Activated T-cell treated with anti-CD3 and anti-CD28 coated beads for 48 hours (primary cell): ENCODE measurements around the gene SPTBN2.
A peak's percentile ranks its signal among the peaks of the same experiment; 100 is the strongest.
"Not testable (repeated sequence)": the region's sequence is repeated elsewhere in the genome, so short reads cannot be mapped to it uniquely, and the experiment has no call there.

Experiments
- DNase-seq: peaks from one replicate; pipeline ENCODE4 v3.0.0-alpha.2; 2020; ENCODE audit warnings: low read depth

The SPTBN2 gene

GRCh38 chr11:66684635-66685034 lies 44.4 kb downstream of the SPTBN2 start:
- DNase-seq = no peak

GRCh38 chr11:66683877-66684276 lies 45.1 kb downstream of the SPTBN2 start:
- no peak for DNase-seq

GRCh38 chr11:66680966-66681645 lies 47.9 kb downstream of the SPTBN2 start:
- no peak for DNase-seq

DNA sequence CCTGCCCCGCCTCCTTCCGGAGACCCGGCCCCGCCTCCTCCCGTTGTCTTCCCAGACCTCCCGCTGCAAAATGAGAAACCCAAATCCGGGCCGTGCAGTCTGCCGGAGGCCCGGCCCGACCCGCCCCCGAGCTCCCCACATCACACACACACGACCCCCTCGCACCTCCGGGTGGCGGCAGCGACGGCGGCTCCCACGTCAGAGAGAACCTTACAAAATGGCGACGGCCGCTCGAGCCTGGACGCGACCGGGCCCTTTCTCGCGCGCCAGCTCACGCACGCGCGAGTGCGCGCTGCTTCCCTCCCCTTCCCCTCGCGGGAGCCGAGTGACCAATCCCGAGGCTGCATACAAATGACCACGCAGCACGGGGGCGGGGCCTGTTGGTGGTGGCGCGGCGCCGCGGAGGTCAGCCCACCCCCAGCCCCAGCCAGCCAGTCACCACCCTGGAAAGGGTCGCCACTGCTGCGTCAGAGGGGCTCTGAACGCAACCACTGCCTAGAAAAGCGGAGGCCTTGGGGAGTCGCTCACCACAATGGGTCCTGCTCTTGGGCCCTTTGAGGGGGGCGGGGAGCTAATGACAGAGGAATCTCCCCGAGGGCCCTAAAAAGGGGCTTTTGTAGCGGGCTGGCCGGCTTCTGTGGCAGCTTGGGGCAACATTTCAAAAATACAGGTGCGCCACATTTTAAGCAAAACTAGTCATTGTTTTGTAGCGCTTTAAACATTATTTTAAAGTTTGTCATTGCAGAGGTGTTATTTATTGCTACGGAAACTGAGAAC lies 51.2 kb downstream of the SPTBN2 start, which contains the start of gene RBM4B:
Gene RBM4B, minus strand, starts transcription at position 289 of the 777 bp plus-strand sequence. CDS start 808 bp downstream, outside the sequence.
- DNase-seq = peak; percentile 97

GRCh38 chr11:66676931-66677598 lies 52.0 kb downstream of the SPTBN2 start:
- no peak for DNase-seq

DNA sequence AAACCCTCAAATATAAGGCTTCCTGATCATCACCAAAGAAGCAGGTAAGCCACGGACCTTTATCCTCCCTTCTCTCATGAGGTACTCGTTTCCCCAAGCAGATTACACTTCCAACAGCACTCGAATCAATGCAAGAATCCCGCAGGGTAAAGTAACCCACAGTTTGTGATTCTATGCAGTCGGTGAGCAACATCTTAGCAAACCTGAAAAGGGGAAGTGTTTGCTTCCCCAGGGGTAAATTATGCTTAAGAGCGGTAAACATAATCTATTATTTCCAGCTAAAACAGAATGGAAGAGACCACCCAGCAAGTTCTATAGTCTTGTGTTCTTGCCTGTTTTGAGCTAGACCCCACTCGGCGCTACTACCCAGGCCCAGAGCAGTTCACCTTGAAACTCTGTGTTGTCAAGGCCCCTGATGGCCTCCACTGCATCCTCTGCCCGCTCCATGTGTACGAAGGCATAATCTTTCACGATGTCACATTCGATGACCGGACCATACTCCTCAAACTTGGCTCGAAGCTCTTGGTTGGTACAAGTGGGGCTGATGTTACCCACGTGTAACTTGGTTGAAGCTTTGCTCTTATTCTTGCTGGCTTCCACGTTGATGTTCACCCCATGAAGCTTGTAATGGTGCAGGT lies 52.6 kb downstream of the SPTBN2 start:
- DNase-seq = no peak

- DNase-seq = no peak
Measured at GRCh38 chr11:66674964-66675602, 53.9 kb downstream of the SPTBN2 start.

GRCh38 chr11:66670816-66671215 lies 58.2 kb downstream of the SPTBN2 start:
- no peak for DNase-seq

DNA sequence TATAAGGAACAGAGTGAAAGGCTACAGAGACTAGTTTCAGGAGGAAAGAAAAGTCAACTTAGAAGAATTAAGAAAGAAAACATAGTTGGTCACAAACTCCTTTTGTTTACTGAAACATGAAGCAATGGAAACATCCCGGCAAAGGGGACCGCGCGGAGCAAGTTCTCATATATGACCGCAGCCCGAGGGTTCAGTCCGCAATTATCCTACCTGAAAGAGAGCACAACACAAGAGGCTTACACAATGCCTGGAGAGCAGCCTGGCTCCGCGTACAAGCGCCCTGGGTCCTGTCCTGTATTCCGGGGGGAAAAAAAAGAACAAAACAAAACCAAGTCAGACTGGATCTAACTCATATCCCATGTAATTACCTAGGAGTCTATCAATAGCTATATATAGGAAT lies 63.6 kb downstream of the SPTBN2 start:
- DNase-seq = no peak

GRCh38 chr11:66663741-66664296 lies 65.2 kb downstream of the SPTBN2 start:
- DNase-seq = no peak

GRCh38 chr11:66659763-66660162 lies 69.3 kb downstream of the SPTBN2 start:
- no peak for DNase-seq

DNA sequence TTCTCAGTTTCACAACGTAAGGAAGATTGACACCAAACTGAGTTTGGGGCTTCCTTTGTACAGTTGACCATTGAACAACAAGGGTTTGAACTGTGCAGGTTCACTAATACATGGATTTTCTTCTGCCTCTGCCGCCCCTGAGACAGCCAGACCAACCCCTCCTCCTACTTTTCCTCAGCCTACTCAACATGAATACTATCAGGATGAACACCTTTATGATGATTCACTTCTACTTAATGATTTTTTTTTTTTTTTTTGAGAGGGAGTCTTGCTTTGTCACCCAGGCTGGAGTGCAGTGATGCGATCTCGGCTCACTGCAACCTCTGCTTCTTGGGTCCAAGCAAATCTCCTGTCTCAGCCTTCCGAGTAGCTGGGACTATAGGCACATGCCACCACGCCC lies 75.9 kb downstream of the SPTBN2 start:
- DNase-seq = no peak

DNA sequence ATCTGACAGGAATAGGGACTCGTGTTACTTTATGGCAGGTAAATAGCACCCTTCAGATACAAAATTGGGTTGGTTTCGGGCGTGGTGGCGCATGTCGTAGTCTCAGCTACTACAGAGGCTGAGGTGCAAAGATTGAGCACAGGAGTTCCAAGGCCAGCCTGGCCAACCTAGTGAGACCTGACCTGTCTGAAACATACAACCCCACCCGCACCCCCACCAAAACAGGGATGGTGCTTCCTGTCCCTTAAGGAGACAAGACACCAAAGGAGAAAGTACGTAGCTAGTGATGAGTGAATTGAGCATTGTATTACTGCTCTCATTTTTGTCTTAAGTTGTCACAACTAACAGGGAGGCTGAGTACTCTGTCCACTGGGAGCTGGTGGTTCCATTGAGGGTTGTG lies 76.4 kb downstream of the SPTBN2 start:
- no peak for DNase-seq

DNA sequence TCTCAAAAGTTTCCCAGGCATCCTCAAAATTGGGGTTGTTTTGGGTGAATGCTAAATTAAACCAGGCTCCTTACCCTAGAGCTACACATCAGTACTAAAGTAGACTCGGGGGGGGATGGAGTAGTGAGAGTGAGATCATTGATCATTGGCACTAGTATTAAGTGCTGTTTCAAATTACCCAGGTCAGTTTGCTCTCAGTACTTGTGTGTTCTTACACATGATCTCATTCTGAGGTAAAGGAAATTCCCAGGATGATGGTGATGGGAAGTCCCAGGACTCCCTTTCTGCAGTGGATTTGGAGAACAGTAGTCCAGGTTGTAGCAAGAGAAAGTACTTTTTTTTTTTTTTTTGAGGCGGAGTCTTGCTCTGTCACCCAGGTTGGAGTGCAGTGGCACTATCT lies 78.0 kb downstream of the SPTBN2 start:
- DNase-seq = no peak

DNA sequence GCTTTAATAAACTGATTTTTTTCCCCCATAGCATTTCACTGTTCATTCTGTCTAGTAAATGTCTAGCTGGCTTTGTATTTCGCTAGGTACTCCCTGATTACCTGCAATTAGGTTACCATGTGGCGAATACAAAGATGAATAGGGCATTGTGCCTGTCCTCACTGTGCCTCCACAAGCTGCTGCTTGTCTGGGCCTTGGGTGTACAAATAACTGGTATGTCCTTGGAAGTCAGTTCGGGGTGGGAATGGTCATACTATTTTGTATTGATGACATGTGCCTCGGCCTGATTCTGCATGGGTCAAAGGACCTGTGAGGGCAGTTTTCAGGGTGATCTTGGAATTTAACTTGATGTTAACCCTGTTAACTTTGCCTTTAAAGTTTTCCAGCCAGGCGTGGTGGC lies 79.1 kb downstream of the SPTBN2 start:
- DNase-seq = no peak

GRCh38 chr11:66646828-66647227 lies 82.2 kb downstream of the SPTBN2 start:
- no peak for DNase-seq

- DNase-seq = no peak
Measured at GRCh38 chr11:66643745-66644437, 85.1 kb downstream of the SPTBN2 start.

- no peak for DNase-seq
Measured at GRCh38 chr11:66641834-66642233, 87.2 kb downstream of the SPTBN2 start.

- not testable (repeated sequence) for DNase-seq
Measured at GRCh38 chr11:66639814-66640340, 89.1 kb downstream of the SPTBN2 start.

DNA sequence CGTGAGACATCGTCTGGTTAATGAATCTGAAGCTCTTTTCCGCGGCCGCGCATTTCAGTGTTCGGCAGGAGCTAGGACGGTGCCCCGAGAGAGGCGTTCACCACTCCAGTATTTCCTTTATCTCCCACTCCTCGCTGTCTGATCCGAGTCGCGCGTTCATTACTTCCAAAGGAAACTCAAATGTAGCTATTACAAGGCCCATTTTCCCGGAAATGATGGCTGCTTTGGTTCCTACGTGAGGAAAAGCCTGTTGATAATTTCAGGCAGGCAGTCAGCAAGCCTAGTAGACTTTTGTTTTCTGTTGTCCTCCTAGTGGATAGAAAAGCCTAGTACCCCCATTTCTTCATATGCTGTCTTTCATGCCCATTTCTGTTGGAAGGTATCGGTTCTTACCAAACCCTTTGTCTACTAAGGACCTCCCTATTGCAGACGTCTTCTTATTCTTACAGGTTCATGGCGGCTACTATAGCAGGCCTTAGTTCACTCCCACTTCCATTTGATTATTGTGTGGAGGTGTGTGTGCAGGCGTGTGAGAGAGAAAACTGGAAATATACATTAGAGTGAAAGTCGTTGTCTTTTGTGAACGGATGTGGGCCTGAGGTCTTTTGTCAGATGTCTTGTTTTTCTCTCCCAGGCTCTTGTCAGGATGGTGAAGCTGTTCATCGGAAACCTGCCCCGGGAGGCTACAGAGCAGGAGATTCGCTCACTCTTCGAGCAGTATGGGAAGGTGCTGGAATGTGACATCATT lies 89.8 kb downstream of the SPTBN2 start:
- no peak for DNase-seq
